ENCODE measurements around the gene NBPF1.
"Not testable (repeated sequence)": the region's sequence is repeated elsewhere in the genome, so short reads cannot be mapped to it uniquely, and the experiment has no call there.

NBPF1 gene

GRCh38 chr1:16602336-16603011 is 10.9 kb downstream of the NBPF1 start:
- H3K36me3 Mint-ChIP-seq (ENCODE audit: insufficient read depth); H3K9me3 Mint-ChIP-seq; H3K4me1 Mint-ChIP-seq; H3K27ac Mint-ChIP-seq (ENCODE audit: low read depth); DNase-seq (ENCODE audit: low spot score in 2 of 2); ATAC-seq (replicated peaks; ENCODE audit: extremely low read depth, poor library complexity, severe bottlenecking); H3K27me3 Mint-ChIP-seq; H3K4me3 Mint-ChIP-seq: not testable (repeated sequence)

DNA sequence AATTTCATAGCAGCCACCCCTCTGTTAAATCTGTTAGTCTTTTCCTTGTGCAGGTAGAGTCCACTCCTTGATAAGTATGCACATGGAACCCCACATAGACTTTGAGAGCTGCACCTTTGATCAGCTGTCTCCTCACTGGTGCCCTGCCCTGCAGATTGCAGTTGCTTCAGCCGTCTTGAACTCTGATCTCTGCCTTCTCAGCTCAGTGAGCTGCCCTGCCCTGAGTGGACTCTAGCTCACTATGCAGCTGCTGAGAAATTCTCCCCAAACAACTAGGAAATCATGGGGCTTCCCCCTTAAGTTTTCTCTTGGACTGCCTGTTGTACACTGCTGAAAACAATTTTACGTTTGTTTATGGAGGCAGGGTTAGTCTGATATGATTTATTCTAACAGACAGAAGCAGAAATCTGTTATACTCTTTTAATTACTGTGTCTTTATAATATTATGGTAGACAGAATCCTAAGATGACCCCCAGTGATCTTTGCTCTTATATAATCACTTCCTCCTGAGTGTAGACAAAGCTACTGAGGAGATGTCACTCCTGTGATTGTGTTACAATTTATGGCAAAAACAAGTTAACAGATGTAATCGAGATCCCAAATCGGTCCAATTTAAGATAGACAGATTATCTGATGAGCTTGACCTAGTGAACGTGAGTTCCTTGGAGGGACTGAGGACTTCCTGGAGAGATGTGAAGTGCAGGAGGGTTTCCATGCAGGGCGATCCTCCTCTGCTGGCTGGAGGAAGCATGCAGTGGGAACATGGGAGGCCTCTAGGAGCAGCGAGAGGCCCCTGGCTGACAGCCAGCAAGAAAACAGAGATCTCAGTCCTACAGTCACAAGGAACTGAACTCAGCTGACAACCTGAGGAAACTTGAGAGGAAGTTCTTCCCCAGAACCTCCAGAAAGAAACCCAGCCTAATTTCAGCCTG is 12.2 kb downstream of the NBPF1 start:
- not testable (repeated sequence) for H3K4me3 Mint-ChIP-seq, H3K27me3 Mint-ChIP-seq

DNA sequence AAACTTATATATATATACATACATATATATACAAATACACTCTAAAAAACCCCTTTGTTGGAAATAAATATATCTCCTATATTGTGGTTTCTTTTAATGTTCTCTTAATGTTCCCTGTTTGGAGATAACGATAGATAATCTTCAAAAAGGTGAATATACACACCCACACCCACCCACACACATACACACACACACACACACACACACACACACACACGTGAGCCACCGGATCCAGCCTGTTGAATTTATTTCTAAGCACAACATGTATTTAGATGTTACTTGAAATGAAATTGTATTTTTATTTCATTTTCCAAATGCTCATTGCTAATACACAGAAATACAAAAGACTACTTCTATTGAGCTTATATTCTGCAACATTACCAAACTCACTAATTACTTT is 14.0 kb downstream of the NBPF1 start:
- H3K36me3 Mint-ChIP-seq (ENCODE audit: insufficient read depth); H3K4me3 Mint-ChIP-seq; H3K27ac Mint-ChIP-seq (ENCODE audit: low read depth); DNase-seq (ENCODE audit: low spot score in 2 of 2); H3K27me3 Mint-ChIP-seq; H3K9me3 Mint-ChIP-seq; ATAC-seq (replicated peaks; ENCODE audit: extremely low read depth, poor library complexity, severe bottlenecking); H3K4me1 Mint-ChIP-seq: not testable (repeated sequence)

More for the DNA sequence above, 12.2 kb downstream of the NBPF1 start:
- H3K36me3 Mint-ChIP-seq (ENCODE audit: insufficient read depth); ATAC-seq (replicated peaks; ENCODE audit: extremely low read depth, poor library complexity, severe bottlenecking); DNase-seq (ENCODE audit: low spot score in 2 of 2); H3K27ac Mint-ChIP-seq (ENCODE audit: low read depth); H3K9me3 Mint-ChIP-seq; H3K4me1 Mint-ChIP-seq: not testable (repeated sequence)

GRCh38 chr1:16595216-16595615 is 18.1 kb downstream of the NBPF1 start:
- not testable (repeated sequence) for H3K27me3 Mint-ChIP-seq; ATAC-seq (replicated peaks; ENCODE audit: extremely low read depth, poor library complexity, severe bottlenecking); DNase-seq (ENCODE audit: low spot score in 2 of 2); H3K4me1 Mint-ChIP-seq; H3K4me3 Mint-ChIP-seq; H3K9me3 Mint-ChIP-seq; H3K27ac Mint-ChIP-seq (ENCODE audit: low read depth); H3K36me3 Mint-ChIP-seq (ENCODE audit: insufficient read depth)

GRCh38 chr1:16591845-16592244 is 21.5 kb downstream of the NBPF1 start:
- H3K27ac Mint-ChIP-seq (ENCODE audit: low read depth); DNase-seq (ENCODE audit: low spot score in 2 of 2); H3K4me1 Mint-ChIP-seq; H3K4me3 Mint-ChIP-seq; H3K27me3 Mint-ChIP-seq; ATAC-seq (replicated peaks; ENCODE audit: extremely low read depth, poor library complexity, severe bottlenecking); H3K9me3 Mint-ChIP-seq; H3K36me3 Mint-ChIP-seq (ENCODE audit: insufficient read depth): not testable (repeated sequence)

DNA sequence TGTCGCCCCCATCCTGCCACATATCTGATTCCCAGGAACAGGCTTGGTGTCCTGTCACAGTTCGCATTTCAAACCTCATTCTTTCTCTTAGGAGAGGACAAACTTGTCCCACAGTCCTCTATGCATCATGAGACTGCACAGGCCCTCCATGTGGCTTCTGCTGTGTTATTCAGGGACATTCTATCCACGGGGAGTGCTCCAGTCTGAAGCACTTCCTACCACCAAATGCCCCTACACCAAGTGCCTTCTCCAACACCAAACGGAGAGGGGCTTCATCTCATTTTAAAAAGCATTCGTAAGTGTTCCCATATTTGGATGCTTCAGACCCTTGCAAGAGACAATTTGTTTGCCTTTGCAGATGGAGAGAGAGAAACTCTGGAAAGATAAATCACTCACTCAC is 25.3 kb downstream of the NBPF1 start:
- H3K36me3 Mint-ChIP-seq (ENCODE audit: insufficient read depth); DNase-seq (ENCODE audit: low spot score in 2 of 2); H3K27me3 Mint-ChIP-seq; H3K4me3 Mint-ChIP-seq; H3K4me1 Mint-ChIP-seq; H3K27ac Mint-ChIP-seq (ENCODE audit: low read depth); H3K9me3 Mint-ChIP-seq; ATAC-seq (replicated peaks; ENCODE audit: extremely low read depth, poor library complexity, severe bottlenecking): not testable (repeated sequence)

DNA sequence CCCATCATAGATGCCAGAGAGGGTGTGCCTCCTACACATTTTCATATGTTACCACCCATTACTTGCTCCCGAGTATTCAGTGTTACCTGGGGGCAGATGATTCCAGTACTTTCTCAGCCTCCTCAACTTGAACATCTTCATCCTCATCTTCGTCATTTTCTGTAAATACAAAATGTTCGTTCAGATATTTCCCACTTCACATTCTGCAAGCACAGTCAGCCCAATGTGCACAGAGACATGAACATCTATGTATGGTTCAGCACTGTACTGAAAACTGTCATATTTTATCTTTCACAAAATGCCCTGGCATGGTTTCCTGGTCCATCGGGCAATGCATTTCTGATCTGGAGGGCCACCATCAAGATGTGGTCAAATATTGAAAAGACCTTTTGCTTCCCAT is 25.7 kb downstream of the NBPF1 start:
- ATAC-seq (replicated peaks; ENCODE audit: extremely low read depth, poor library complexity, severe bottlenecking); H3K27me3 Mint-ChIP-seq; H3K4me1 Mint-ChIP-seq; H3K27ac Mint-ChIP-seq (ENCODE audit: low read depth); DNase-seq (ENCODE audit: low spot score in 2 of 2); H3K9me3 Mint-ChIP-seq; H3K36me3 Mint-ChIP-seq (ENCODE audit: insufficient read depth); H3K4me3 Mint-ChIP-seq: not testable (repeated sequence)

- not testable (repeated sequence) for H3K9me3 Mint-ChIP-seq; H3K27ac Mint-ChIP-seq (ENCODE audit: low read depth); H3K4me3 Mint-ChIP-seq; ATAC-seq (replicated peaks; ENCODE audit: extremely low read depth, poor library complexity, severe bottlenecking); DNase-seq (ENCODE audit: low spot score in 2 of 2); H3K36me3 Mint-ChIP-seq (ENCODE audit: insufficient read depth); H3K4me1 Mint-ChIP-seq; H3K27me3 Mint-ChIP-seq
Observed at GRCh38 chr1:16565324-16565723, 48.0 kb downstream of the NBPF1 start.

- H3K27me3 Mint-ChIP-seq; H3K27ac Mint-ChIP-seq (ENCODE audit: low read depth); H3K9me3 Mint-ChIP-seq; H3K36me3 Mint-ChIP-seq (ENCODE audit: insufficient read depth); H3K4me3 Mint-ChIP-seq; DNase-seq (ENCODE audit: low spot score in 2 of 2); ATAC-seq (replicated peaks; ENCODE audit: extremely low read depth, poor library complexity, severe bottlenecking); H3K4me1 Mint-ChIP-seq: not testable (repeated sequence)
Observed at GRCh38 chr1:16561035-16561434, 52.3 kb downstream of the NBPF1 start.

DNA sequence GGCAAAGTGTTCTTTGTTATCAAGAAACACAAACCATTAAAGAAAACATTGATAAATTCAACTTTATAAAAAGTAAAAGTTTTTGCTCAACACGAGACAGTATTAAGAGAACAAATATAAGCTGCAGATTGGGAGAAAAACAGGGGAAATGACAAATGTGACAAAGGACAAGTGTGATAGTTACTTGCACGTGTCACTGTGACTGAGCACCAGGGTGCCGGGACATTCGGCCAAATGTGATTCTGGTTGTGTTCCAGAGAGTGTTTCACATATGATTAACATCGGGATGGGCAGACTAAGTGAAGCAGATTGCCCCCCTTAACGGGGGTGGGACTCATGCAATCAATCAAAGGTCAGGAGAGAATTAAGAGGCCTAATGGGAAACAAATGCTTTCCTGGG is 52.9 kb downstream of the NBPF1 start:
- not testable (repeated sequence) for H3K27ac Mint-ChIP-seq (ENCODE audit: low read depth); H3K36me3 Mint-ChIP-seq (ENCODE audit: insufficient read depth); ATAC-seq (replicated peaks; ENCODE audit: extremely low read depth, poor library complexity, severe bottlenecking); H3K4me1 Mint-ChIP-seq; DNase-seq (ENCODE audit: low spot score in 2 of 2); H3K27me3 Mint-ChIP-seq; H3K9me3 Mint-ChIP-seq; H3K4me3 Mint-ChIP-seq

DNA sequence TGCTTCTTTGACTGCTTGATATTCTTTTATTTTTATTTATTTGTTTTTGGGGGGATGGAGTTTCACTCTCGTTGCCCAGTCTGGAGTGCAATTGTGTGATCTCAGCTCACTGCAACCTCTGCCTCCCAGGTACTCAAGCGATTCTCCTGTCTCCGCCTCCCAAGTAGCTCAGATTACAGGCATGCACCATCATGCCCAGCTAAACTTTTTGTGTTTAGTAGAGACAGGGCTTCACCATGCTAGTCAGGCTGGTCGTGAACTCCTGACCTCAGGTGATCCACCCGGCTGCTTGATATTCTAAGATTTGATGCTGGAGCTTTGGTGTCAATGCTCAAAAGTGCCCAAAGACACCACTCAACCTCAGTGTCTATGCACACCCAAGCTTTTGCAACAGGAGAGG is 53.7 kb downstream of the NBPF1 start:
- not testable (repeated sequence) for H3K36me3 Mint-ChIP-seq (ENCODE audit: insufficient read depth); H3K9me3 Mint-ChIP-seq

GRCh38 chr1:16557034-16557433 is 56.3 kb downstream of the NBPF1 start:
- DNase-seq (ENCODE audit: low spot score in 2 of 2); H3K36me3 Mint-ChIP-seq (ENCODE audit: insufficient read depth); H3K9me3 Mint-ChIP-seq; ATAC-seq (replicated peaks; ENCODE audit: extremely low read depth, poor library complexity, severe bottlenecking); H3K27me3 Mint-ChIP-seq; H3K4me3 Mint-ChIP-seq; H3K27ac Mint-ChIP-seq (ENCODE audit: low read depth); H3K4me1 Mint-ChIP-seq: not testable (repeated sequence)

More for the DNA sequence above, 53.7 kb downstream of the NBPF1 start:
- not testable (repeated sequence) for H3K4me1 Mint-ChIP-seq; DNase-seq (ENCODE audit: low spot score in 2 of 2); H3K27ac Mint-ChIP-seq (ENCODE audit: low read depth); H3K4me3 Mint-ChIP-seq; H3K27me3 Mint-ChIP-seq; ATAC-seq (replicated peaks; ENCODE audit: extremely low read depth, poor library complexity, severe bottlenecking)

DNA sequence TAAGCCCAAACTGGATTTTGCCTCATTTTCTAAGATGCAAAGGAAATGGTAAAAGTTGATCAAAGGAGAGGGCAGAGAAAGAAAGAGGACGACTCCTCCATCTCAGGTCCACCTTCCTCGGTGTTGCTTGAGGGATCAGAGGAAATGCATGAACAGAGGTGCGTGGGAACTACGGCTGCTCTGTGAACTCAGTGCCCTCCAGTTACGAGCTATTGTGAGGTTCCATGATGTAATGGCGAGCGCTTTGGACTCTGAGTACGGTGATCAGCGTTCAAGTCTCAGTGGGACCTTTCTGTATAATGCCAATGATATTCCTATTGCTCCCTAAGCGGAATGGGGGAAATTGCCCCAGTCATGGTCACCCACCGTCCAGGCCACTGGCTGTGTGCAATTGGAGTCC is 60.1 kb downstream of the NBPF1 start:
- H3K27ac Mint-ChIP-seq (ENCODE audit: low read depth) = not testable (repeated sequence)

More for the DNA sequence above, 60.1 kb downstream of the NBPF1 start:
- H3K36me3 Mint-ChIP-seq (ENCODE audit: insufficient read depth); H3K4me1 Mint-ChIP-seq; H3K4me3 Mint-ChIP-seq; ATAC-seq (replicated peaks; ENCODE audit: extremely low read depth, poor library complexity, severe bottlenecking); H3K9me3 Mint-ChIP-seq; H3K27me3 Mint-ChIP-seq; DNase-seq (ENCODE audit: low spot score in 2 of 2): not testable (repeated sequence)
